GM12875 (cell line): ENCODE results near the gene CYP26A1.

Experiments
- H3K4me3 ChIP-seq: one replicate; pipeline ENCODE4 v1.5.1; 2011; ENCODE audit warnings: low read depth, low read length, control low read depth
- TF ChIP-seq, protein P1 (sequence below): IDR thresholded peaks from 2 replicates; pipeline ENCODE4 v1.5.1; 2011; ENCODE audit warnings: low read depth, mild to moderate bottlenecking, control low read depth, inconsistent platforms, low read length, moderate library complexity, borderline replicate concordance; ENCODE audit not compliant: insufficient read depth

Gene CYP26A1

GRCh38 chr10:93060887-93061593, 12.7 kb upstream of the CYP26A1 start:
- H3K4me3 ChIP-seq, result no peak overlapping the region
- TF ChIP-seq, protein P1, sequence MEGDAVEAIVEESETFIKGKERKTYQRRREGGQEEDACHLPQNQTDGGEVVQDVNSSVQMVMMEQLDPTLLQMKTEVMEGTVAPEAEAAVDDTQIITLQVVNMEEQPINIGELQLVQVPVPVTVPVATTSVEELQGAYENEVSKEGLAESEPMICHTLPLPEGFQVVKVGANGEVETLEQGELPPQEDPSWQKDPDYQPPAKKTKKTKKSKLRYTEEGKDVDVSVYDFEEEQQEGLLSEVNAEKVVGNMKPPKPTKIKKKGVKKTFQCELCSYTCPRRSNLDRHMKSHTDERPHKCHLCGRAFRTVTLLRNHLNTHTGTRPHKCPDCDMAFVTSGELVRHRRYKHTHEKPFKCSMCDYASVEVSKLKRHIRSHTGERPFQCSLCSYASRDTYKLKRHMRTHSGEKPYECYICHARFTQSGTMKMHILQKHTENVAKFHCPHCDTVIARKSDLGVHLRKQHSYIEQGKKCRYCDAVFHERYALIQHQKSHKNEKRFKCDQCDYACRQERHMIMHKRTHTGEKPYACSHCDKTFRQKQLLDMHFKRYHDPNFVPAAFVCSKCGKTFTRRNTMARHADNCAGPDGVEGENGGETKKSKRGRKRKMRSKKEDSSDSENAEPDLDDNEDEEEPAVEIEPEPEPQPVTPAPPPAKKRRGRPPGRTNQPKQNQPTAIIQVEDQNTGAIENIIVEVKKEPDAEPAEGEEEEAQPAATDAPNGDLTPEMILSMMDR, result no peak

- TF ChIP-seq, protein P1, result no peak
- H3K4me3 ChIP-seq, result peak overlapping the region; percentile 55
Observed at GRCh38 chr10:93061594-93062513, 11.8 kb upstream of the CYP26A1 start.

DNA sequence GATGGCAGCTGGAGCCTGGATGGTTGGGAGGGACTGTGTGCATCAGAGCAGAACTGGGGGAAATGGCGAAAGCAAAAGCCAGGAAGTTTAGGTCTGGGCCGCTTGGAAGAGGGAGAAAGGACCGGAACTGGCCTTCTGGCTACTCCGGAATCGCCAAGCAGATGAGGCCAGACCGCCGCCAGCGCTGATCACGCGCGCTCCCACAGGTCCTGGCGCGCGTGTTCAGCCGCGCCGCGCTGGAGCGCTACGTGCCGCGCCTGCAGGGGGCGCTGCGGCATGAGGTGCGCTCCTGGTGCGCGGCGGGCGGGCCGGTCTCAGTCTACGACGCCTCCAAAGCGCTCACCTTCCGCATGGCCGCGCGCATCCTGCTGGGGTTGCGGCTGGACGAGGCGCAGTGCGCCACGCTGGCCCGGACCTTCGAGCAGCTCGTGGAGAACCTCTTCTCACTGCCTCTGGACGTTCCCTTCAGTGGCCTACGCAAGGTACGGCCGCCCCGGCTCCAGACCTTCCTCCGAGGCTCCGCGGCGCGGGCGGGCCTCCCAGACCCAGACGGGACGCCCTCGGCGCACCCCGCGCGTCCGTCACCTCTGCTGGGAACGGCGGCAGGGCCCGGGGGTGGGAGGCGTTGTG, 11.1 kb upstream of the CYP26A1 start:
- peak overlapping the region; percentile 55 for H3K4me3 ChIP-seq
- TF ChIP-seq, protein P1, result peak; percentile 89

- TF ChIP-seq, protein P1, result no peak
- no peak overlapping the region for H3K4me3 ChIP-seq
Observed at GRCh38 chr10:93063144-93063976, 10.3 kb upstream of the CYP26A1 start.

DNA sequence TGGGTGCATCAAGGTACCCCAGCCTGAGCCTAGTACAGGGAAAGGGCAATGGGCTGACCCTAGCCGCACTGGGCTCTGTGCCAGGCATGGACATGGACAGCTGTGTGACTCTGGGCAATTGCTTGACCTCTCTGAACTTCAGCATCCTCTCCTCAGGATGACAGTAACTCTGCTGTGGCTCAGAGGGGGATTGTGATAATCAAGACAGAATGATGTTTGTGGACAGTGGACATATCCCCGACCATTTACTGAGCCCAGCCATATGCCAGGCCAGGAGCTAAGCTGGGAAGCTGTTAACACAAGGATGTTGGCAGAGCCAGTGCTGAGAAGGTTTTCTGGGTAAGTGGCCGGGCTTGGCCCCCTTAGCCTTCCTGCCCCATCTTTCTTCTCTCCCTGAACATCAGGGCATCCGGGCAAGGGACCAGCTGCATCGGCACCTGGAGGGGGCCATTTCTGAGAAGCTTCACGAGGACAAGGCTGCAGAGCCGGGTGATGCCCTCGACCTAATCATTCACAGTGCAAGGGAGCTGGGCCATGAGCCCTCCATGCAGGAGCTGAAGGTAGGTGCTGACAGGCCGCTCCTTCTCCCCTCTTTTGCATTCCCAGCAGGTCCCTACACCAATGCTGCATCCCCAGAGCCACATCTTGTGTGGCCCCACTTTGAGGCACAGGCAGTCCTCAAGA, 9.6 kb upstream of the CYP26A1 start:
- no peak overlapping the region for H3K4me3 ChIP-seq
- TF ChIP-seq, protein P1, result no peak
